SK-N-MC (cell line): ENCODE data around the gene TK1.
A peak's percentile ranks its signal among the peaks of the same experiment; 100 is the strongest.

Source experiments
- DNase-seq: peaks from one replicate; pipeline ENCODE4 v3.0.0-alpha.2; 2011; ENCODE audit warnings: low read depth, low spot score
- H3K27ac ChIP-seq: fragments of 200-600 bp; sonication (generic); 2 replicates; pipeline ENCODE4 v1.5.1; 2016; ENCODE audit warnings: mixed run types
- H3K36me3 ChIP-seq: fragments of 200-600 bp; sonication (generic); 2 replicates; pipeline ENCODE4 v1.6.1; 2017; ENCODE audit warnings: antibody characterized with exemption, low read length, mixed read lengths; ENCODE audit not compliant: insufficient read depth
- H3K4me3 ChIP-seq: fragments of 200-600 bp; sonication (generic); 2 replicates; pipeline ENCODE4 v1.5.1; 2016
- H3K9ac ChIP-seq: fragments of 200-600 bp; sonication (generic); 2 replicates; pipeline ENCODE4 v1.8.0; 2017; ENCODE audit warnings: mixed run types, mixed read lengths; ENCODE audit not compliant: insufficient read length
- H3K9me3 ChIP-seq: fragments of 200-600 bp; sonication (generic); 2 replicates; pipeline ENCODE4 v1.6.1; 2017; ENCODE audit warnings: low read depth, mild to moderate bottlenecking, antibody characterized with exemption, low read length, moderate library complexity, mixed read lengths
- EZH2 ChIP-seq: fragments of 200-600 bp; sonication (generic); IDR thresholded peaks from one replicate; pipeline ENCODE4 v1.6.1; 2017; ENCODE audit warnings: antibody characterized with exemption
- FOXP2 ChIP-seq: optimal IDR thresholded peaks from 2 replicates; pipeline ENCODE3; 2011; ENCODE audit warnings: mild to moderate bottlenecking, moderate library complexity; ENCODE audit not compliant: insufficient read depth; ENCODE audit errors: extremely low read length, control extremely low read depth
- POLR2AphosphoS5 ChIP-seq: IDR thresholded peaks from 2 replicates; pipeline ENCODE4 v1.6.1; 2012; ENCODE audit warnings: mild to moderate bottlenecking, low read depth, low read length, borderline replicate concordance

The TK1 gene

DNA sequence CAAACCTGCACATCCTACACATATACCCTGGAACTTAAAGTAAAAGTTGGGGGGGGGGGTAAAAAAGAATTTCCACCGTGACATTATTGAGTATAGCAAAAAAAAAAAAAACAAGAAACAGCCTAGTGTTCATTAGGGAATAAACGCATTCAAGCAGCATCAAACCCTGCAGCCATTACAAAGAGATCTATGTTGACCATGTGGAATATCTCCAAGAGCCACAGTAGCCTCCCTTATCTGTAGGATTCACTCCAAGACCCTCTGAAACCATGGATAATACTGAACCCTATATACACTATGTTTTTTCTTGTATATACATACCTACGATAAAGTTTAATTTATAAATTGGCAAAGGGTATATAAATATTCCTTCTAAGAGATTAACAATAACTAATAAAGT lies 21.6 kb upstream of the TK1 start:
- no peak overlapping the region for H3K9ac ChIP-seq
- no peak overlapping the region for H3K4me3 ChIP-seq
- no peak for DNase-seq
- H3K9me3 ChIP-seq: no peaks in the 10 kb centered on the region
- no peak for TF ChIP-seq EZH2
- TF ChIP-seq POLR2AphosphoS5: no peak
- no peak for TF ChIP-seq FOXP2
- no peak overlapping the region for H3K27ac ChIP-seq
- no peaks in the 10 kb centered on the region; the same call in 1 of the 2 replicates for H3K36me3 ChIP-seq

DNA sequence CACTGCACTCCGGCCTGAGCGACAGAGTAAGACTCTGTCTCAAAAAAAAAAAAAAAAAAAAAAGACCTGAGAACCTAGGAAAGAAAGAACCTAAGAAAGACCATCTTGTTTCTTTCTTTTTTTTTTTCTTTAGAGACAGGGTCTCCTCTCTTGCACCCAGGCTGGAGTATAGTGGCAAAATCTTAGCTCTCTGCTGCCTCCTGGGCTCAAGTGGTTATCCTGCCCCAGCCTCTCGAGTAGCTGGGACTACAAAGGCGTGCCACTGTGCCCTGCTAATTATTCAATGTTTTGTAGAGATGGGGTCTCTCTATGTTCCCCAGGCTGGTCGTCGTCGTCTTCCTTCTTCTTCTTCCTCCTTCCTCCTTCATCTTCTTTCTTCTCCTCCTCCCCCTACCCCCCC lies 19.4 kb upstream of the TK1 start:
- no peak for DNase-seq
- no peak overlapping the region for H3K9ac ChIP-seq
- no peaks in the 10 kb centered on the region for H3K9me3 ChIP-seq
- no peaks in the 10 kb centered on the region; the same call in 1 of the 2 replicates for H3K36me3 ChIP-seq
- no peak overlapping the region for H3K4me3 ChIP-seq
- no peak overlapping the region for H3K27ac ChIP-seq
- no peak for TF ChIP-seq POLR2AphosphoS5
- TF ChIP-seq FOXP2: no peak
- TF ChIP-seq EZH2: no peak

DNA sequence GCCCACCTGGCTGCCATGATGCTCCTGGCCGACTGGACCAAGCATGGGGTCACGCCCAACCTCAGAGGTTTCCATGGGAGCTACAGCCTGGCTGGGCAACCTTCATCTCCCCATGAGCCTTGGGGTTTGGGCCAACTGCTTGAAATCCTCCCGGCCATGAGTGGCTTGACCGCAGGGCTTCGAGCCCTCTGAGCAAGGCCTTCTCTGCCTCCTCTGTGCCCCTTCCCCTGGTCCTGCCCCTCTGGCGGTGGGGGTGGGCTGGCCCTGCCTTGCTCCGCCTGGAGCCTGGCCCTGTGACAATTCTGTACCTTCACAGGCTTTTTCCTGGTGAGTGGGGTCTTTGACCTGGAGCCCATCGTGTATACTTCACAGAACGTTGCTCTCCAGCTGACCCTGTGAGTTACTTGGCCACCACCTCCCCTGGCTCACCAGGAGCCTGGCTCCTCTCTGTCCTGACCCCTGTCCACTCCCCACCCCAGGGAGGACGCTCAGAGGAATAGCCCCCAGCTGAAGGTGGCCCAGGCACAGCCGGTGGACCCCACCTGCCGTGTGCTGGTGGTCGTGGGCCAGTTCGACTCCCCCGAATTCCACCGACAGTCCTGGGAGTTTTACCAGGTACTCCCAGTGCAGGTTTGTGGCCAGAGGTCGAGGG lies 18.4 kb upstream of the TK1 start:
- no peaks in the 10 kb centered on the region for H3K9me3 ChIP-seq
- DNase-seq: no peak
- H3K4me3 ChIP-seq: no peak overlapping the region
- H3K36me3 ChIP-seq: no peaks in the 10 kb centered on the region; the same call in 1 of the 2 replicates
- no peak overlapping the region for H3K27ac ChIP-seq
- TF ChIP-seq FOXP2: no peak
- no peak for TF ChIP-seq POLR2AphosphoS5
- TF ChIP-seq EZH2: no peak
- no peak overlapping the region for H3K9ac ChIP-seq

DNA sequence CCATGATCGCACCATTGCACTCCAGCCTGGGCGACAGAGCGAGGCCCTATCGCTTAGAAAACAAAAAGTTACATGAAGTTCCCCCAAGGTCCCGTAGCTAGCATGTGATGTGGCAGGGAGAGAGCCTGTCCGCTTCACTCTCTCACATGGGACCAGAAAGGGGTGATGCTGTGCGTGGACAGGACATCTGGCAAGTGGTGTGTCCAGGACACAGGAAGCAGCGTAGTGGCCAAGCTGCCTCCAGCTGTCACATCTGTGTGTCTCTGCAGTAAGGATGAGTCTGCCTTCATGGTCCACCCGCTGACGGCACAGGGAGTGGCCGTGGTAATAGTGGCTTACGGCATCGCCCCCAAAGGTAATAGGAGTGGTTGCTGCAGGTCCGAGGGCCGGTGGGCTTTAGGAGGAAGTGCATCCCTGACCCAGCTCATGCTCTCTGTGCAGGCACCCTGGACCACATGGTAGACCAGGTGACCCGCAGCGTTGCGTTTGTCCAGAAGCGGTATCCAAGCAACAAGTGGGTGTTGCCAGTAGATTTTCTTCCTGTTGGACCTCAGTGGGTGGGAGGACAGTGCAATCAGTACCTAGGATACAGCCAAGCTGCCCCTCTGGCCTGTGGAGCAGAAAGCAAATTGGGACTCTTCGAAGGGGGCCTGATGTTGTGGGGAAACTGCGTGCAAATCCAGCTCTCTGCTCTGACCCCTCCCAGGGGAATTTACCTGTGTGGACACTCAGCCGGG lies 17.7 kb upstream of the TK1 start:
- no peaks in the 10 kb centered on the region; the same call in 1 of the 2 replicates for H3K36me3 ChIP-seq
- no peak for DNase-seq
- H3K9ac ChIP-seq: no peak overlapping the region
- H3K4me3 ChIP-seq: no peak overlapping the region
- no peak for TF ChIP-seq FOXP2
- TF ChIP-seq POLR2AphosphoS5: no peak
- no peak for TF ChIP-seq EZH2
- H3K27ac ChIP-seq: no peak overlapping the region
- H3K9me3 ChIP-seq: no peaks in the 10 kb centered on the region

DNA sequence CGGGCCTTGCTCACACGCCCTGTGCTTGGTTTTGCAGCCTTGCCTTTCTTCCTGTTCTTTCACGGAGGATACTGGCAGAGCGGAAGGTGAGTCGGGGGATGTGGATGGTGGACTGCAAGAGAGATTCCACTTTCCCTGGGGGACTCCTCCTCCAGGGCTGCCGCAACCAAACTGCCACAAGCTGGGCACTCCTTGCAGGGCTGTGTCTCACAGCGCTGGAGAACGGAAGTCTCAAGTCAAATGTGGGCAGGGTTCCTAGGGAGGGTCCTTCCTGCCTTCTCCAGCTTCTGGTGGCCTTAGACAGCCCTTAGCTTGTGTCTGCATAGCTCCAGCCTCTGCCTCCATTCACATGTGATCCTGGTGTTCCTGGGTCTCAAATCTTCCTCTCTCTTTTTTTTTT lies 15.8 kb upstream of the TK1 start:
- no peaks in the 10 kb centered on the region for H3K9me3 ChIP-seq
- no peak overlapping the region for H3K27ac ChIP-seq
- no peak overlapping the region for H3K4me3 ChIP-seq
- no peak overlapping the region for H3K9ac ChIP-seq
- no peak for DNase-seq
- peaks cover 8% of the 10 kb centered on the region; the same call in 1 of the 2 replicates for H3K36me3 ChIP-seq
- TF ChIP-seq FOXP2 (no peak), POLR2AphosphoS5 (no peak), EZH2 (no peak)

DNA sequence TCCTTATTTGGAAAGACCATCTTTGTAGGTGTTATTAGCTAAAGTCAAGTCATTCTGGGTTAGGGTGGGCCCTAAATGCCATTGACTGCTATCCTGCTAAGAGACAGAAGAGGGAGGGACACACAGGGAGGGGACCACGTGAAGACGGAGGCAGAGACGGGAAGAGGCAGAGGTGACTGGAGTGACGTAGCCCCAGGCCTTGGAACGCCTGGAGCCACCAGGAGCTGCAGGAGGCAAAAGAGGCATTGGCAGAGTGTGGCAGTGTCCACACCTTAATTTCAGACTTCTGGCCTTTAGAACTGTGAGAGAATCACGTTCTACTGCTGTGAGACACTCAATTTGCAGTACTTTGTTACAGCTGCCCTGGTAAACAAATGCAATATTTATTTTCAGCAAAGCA lies 13.6 kb upstream of the TK1 start:
- H3K27ac ChIP-seq: no peak overlapping the region
- no peaks in the 10 kb centered on the region for H3K9me3 ChIP-seq
- H3K9ac ChIP-seq: no peak overlapping the region
- peaks cover 24% of the 10 kb centered on the region for H3K36me3 ChIP-seq
- TF ChIP-seq EZH2 (no peak), FOXP2 (no peak), POLR2AphosphoS5 (no peak)
- DNase-seq: no peak
- H3K4me3 ChIP-seq: no peak overlapping the region

DNA sequence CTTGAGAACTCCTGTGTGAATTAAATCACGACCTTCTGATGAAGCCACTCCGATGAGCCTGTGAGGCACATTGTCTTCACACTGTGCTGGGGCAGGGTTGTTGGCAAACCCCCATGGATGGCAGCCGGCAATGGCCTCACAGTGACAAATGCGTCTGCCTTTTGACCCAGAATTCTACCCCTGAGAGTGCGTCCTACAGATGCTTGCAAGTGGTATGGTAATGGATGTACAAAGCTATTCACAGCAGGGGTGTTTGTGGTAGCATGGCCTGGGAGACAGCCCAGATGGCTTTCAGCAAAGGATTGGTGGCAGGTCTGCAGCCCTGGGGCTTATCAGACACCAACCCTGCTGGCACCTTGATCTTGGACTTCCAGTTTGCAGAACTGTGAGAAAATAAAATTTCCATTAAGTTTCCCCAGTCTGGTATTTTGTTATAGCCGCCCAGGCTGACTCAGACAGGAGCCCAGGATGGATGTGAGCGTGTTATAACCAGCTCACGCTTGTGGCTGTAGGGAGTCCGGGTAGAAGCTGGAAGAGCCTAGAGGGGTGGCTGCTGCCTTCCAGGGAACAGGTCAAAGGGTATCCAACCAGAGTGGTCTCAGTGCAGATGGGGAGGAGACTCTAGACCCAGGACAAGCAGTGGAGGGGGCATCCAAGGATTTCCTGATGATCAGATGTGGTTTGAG lies 10.4 kb upstream of the TK1 start:
- no peak for DNase-seq
- H3K36me3 ChIP-seq: peaks cover 38% of the 10 kb centered on the region

DNA sequence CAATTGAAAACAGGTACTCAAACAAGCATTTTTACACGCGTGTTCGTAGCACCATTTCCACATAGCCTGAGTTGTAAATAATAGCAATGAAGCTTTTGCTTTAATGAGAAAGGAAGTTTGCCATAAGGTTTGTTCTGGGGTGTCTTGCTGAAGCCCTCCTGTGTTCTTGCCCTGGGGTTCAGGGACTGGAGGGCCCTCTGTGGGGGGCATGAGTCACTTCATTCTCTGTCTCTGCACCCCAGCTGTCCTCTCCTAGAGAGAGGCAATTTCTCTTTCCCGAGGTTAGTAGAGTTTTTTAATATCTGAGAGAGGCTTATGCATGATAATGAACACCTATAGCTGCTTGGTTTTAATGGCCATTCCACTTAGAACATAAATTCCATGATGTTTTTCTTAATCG lies 9.9 kb upstream of the TK1 start:
- Histone ChIP-seq H3K27ac (peak overlapping the region; percentile 31; the same call in 1 of the 2 replicates), H3K9ac (no peak overlapping the region)

More for the DNA sequence above, 10.4 kb upstream of the TK1 start:
- Histone ChIP-seq H3K4me3 (no peak overlapping the region), H3K27ac (no peak overlapping the region), H3K9ac (no peak overlapping the region), H3K9me3 (no peaks in the 10 kb centered on the region)
- TF ChIP-seq FOXP2: no peak

More for the DNA sequence above, 9.9 kb upstream of the TK1 start:
- DNase-seq: no peak
- no peak overlapping the region for H3K4me3 ChIP-seq
- H3K36me3 ChIP-seq: peaks cover 38% of the 10 kb centered on the region
- H3K9me3 ChIP-seq: no peaks in the 10 kb centered on the region
- TF ChIP-seq POLR2AphosphoS5 (no peak), FOXP2 (no peak), EZH2 (no peak)
